Measurements from ENCODE around the gene PKP4.

GRCh38 chr2:158486150-158486969 lies 29.6 kb downstream of the PKP4 start:
- TF ChIP-seq, protein P1, sequence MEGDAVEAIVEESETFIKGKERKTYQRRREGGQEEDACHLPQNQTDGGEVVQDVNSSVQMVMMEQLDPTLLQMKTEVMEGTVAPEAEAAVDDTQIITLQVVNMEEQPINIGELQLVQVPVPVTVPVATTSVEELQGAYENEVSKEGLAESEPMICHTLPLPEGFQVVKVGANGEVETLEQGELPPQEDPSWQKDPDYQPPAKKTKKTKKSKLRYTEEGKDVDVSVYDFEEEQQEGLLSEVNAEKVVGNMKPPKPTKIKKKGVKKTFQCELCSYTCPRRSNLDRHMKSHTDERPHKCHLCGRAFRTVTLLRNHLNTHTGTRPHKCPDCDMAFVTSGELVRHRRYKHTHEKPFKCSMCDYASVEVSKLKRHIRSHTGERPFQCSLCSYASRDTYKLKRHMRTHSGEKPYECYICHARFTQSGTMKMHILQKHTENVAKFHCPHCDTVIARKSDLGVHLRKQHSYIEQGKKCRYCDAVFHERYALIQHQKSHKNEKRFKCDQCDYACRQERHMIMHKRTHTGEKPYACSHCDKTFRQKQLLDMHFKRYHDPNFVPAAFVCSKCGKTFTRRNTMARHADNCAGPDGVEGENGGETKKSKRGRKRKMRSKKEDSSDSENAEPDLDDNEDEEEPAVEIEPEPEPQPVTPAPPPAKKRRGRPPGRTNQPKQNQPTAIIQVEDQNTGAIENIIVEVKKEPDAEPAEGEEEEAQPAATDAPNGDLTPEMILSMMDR (conservative IDR thresholded peaks at IDR 0.05 in 1 of 2, IDR thresholded peaks at IDR 0.05 in 1 of 2; ENCODE audit: extremely low read depth in 1 of 2, insufficient read depth in 1 of 2, low read depth in 1 of 2, low read length in 2 of 2): no peak
- TF ChIP-seq EZH2 (IDR thresholded peaks at IDR 0.05; ENCODE audit: borderline replicate concordance, low read length): no peak
